ENCODE data around the gene KLB.
A peak's percentile ranks its signal among the peaks of the same experiment; 100 is the strongest.

Gene KLB

GRCh38 chr4:39458505-39459300, 52.0 kb downstream of the KLB start, which contains the start of the genes LIAS and RPL9:
Gene LIAS, plus strand, starts transcription at chr4:39459056. Its CDS starts 62 bp downstream, at chr4:39459118.
Gene RPL9, minus strand, starts transcription at chr4:39458922. Its CDS starts 483 bp downstream, at chr4:39458439.
- DNase-seq (ENCODE audit: low read depth in 2 of 3, low spot score in 2 of 3) = peak; percentile 83 to 94 (median 83)

- DNase-seq (ENCODE audit: low read depth in 2 of 3, low spot score in 2 of 3) = no peak
Measured at GRCh38 chr4:39464886-39465501, 58.3 kb downstream of the KLB start.

- no peak for DNase-seq (ENCODE audit: low read depth in 2 of 3, low spot score in 2 of 3)
Measured at GRCh38 chr4:39466747-39467146, 60.0 kb downstream of the KLB start.

- no peak for DNase-seq (ENCODE audit: low read depth in 2 of 3, low spot score in 2 of 3)
Measured at GRCh38 chr4:39467464-39467863, 60.7 kb downstream of the KLB start.

- DNase-seq (ENCODE audit: low read depth in 2 of 3, low spot score in 2 of 3) = no peak
Measured at GRCh38 chr4:39469429-39470077, 62.8 kb downstream of the KLB start.

- DNase-seq (ENCODE audit: low read depth in 2 of 3, low spot score in 2 of 3) = no peak
Measured at GRCh38 chr4:39470402-39470801, 63.7 kb downstream of the KLB start.

GRCh38 chr4:39472396-39472795, 65.7 kb downstream of the KLB start:
- DNase-seq (ENCODE audit: low read depth in 2 of 3, low spot score in 2 of 3) = no peak

- no peak for DNase-seq (ENCODE audit: low read depth in 2 of 3, low spot score in 2 of 3)
Measured at GRCh38 chr4:39476187-39476895, 69.6 kb downstream of the KLB start.

GRCh38 chr4:39480251-39480650, 73.5 kb downstream of the KLB start:
- no peak for DNase-seq (ENCODE audit: low read depth in 2 of 3, low spot score in 2 of 3)

- no peak for DNase-seq (ENCODE audit: low read depth in 2 of 3, low spot score in 2 of 3)
Measured at GRCh38 chr4:39480902-39481695, 74.4 kb downstream of the KLB start.

GRCh38 chr4:39484582-39485272, 78.0 kb downstream of the KLB start:
- DNase-seq (ENCODE audit: low read depth in 2 of 3, low spot score in 2 of 3) = no peak

GRCh38 chr4:39486221-39486804, 79.6 kb downstream of the KLB start:
- no peak for DNase-seq (ENCODE audit: low read depth in 2 of 3, low spot score in 2 of 3)

- no peak for DNase-seq (ENCODE audit: low read depth in 2 of 3, low spot score in 2 of 3)
Measured at GRCh38 chr4:39490322-39490721, 83.6 kb downstream of the KLB start.

GRCh38 chr4:39494354-39494753, 87.6 kb downstream of the KLB start:
- DNase-seq (ENCODE audit: low read depth in 2 of 3, low spot score in 2 of 3) = no peak

GRCh38 chr4:39495446-39496213, 88.9 kb downstream of the KLB start:
- no peak for DNase-seq (ENCODE audit: low read depth in 2 of 3, low spot score in 2 of 3)

- no peak for DNase-seq (ENCODE audit: low read depth in 2 of 3, low spot score in 2 of 3)
Measured at GRCh38 chr4:39497909-39498726, 91.4 kb downstream of the KLB start.

GRCh38 chr4:39498727-39499020, 91.9 kb downstream of the KLB start:
- DNase-seq (ENCODE audit: low read depth in 2 of 3, low spot score in 2 of 3) = no peak
